ENCODE data around the gene CACNA1I.

Gene CACNA1I

DNA sequence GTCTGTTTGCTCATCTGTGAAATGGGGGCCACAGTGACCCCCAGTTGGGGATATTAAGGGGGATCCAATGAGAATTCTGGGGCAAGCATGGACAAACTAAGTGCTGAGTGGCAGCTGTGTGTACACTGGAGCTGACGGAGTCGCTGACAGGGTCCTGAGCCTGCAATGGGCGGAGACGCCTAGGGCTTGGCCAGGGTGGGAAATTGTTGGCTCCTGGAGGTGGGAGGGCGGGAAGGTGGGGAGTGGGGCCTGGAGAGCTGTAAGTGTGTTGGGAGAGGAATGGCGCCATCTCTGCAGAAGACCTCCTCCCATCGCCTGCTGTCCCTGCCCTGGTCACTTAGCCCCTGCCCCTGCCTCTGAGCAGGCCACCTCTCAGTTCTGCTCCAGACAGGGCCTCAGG is 7.3 kb downstream of the CACNA1I start:
- no peak overlapping the region for H3K4me3 ChIP-seq (ENCODE audit: low read length)
- TF ChIP-seq, protein P1, sequence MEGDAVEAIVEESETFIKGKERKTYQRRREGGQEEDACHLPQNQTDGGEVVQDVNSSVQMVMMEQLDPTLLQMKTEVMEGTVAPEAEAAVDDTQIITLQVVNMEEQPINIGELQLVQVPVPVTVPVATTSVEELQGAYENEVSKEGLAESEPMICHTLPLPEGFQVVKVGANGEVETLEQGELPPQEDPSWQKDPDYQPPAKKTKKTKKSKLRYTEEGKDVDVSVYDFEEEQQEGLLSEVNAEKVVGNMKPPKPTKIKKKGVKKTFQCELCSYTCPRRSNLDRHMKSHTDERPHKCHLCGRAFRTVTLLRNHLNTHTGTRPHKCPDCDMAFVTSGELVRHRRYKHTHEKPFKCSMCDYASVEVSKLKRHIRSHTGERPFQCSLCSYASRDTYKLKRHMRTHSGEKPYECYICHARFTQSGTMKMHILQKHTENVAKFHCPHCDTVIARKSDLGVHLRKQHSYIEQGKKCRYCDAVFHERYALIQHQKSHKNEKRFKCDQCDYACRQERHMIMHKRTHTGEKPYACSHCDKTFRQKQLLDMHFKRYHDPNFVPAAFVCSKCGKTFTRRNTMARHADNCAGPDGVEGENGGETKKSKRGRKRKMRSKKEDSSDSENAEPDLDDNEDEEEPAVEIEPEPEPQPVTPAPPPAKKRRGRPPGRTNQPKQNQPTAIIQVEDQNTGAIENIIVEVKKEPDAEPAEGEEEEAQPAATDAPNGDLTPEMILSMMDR (IDR thresholded peaks at IDR 0.05; ENCODE audit: insufficient read depth, low read depth, low read length, missing control alignments) = no peak
- no peak for DNase-seq (ENCODE audit: low read depth)

DNA sequence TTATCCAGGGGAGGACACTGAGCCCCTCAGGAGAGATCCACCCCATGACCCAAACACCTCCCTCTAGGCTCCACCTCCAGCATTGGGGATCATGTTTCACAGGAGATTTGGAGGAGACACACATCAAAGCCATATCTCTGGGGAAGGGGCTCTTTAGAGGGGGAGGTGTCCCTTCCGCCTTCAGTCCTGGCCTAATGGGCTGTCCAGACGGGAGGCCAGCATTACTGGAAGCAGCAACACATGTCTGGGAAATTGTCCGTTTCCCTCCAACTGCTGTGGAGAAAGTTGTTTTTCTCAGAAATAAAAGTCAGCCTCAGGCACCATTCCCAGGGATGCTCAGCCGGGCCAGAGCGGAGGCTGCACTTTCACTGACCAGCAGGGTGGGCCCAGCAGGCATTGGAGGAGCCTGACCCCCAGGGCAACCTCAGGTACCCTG is 9.5 kb downstream of the CACNA1I start:
- DNase-seq (ENCODE audit: low read depth) = no peak
- no peak overlapping the region for H3K4me3 ChIP-seq (ENCODE audit: low read length)
- TF ChIP-seq, protein P1 (IDR thresholded peaks at IDR 0.05; ENCODE audit: insufficient read depth, low read depth, low read length, missing control alignments) = no peak

DNA sequence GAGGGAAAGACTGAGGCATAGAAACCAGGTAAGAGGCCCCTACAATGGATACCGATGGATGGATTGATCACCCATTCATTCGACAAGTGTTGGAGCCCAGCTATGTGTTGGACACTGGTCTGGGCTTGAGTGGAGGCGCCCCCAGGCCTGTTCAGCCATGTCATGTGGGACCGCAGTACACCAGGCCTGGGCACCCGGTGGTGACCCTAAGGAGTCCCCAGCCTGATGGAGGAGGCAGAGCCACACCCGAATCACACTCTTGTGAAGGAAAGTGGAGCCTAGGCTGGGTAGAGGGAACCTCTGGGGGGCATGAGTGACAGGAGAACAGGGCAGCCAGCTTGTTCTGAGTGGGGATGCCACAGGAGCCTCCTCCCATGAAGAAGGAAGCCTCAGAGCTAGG is 10.2 kb downstream of the CACNA1I start:
- TF ChIP-seq, protein P1 (IDR thresholded peaks at IDR 0.05; ENCODE audit: insufficient read depth, low read depth, low read length, missing control alignments) = no peak
- no peak overlapping the region for H3K4me3 ChIP-seq (ENCODE audit: low read length)
- DNase-seq (ENCODE audit: low read depth) = no peak

DNA sequence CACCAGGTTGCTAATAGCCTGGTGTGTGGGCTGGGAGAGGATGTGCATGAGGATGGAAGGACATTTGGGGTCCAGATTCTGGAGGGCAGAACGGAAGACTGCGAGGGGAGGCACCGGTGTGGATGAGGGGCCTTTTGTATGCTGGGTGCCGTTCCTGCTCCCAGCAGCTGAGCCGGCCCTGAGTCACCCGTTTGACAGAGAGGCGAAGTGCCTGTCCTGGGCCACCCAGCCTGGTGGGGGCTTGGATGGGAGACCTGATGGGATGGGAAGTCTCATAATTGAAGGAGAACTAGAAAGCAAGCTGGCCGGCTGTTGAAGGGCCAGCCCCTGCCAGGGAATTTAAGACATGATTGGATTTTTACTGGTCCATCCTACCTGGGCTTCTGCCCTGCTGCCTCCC is 10.8 kb downstream of the CACNA1I start:
- no peak overlapping the region for H3K4me3 ChIP-seq (ENCODE audit: low read length)
- DNase-seq (ENCODE audit: low read depth) = no peak
- TF ChIP-seq, protein P1 (IDR thresholded peaks at IDR 0.05; ENCODE audit: insufficient read depth, low read depth, low read length, missing control alignments) = no peak

DNA sequence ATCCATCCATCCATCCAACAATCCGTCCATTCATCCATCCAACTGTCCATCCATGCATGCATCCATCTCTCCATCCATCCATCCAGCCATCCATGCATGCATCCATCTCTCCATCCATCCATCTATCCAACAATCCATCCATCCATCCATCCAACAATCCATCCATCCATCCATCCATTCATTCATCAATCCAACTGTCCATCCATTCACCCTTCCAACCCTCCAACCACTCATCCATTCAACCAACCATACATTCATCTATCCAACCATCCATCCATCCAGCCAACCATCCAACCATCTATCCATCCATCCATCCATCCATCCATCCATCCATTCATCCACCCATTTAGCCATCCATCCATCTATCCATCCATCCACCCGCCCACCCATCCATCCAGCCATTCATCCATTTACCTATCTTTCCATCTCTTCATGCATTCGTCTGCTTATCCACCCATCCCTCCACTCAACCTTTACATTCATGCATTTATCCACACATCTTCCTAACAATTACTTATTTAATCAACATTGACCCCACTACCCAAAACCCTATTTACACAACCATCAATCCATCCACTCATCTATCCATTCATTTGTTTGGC is 12.6 kb downstream of the CACNA1I start:
- TF ChIP-seq, protein P1 (IDR thresholded peaks at IDR 0.05; ENCODE audit: insufficient read depth, low read depth, low read length, missing control alignments) = no peak
- no peak overlapping the region for H3K4me3 ChIP-seq (ENCODE audit: low read length)
- DNase-seq (ENCODE audit: low read depth) = no peak

DNA sequence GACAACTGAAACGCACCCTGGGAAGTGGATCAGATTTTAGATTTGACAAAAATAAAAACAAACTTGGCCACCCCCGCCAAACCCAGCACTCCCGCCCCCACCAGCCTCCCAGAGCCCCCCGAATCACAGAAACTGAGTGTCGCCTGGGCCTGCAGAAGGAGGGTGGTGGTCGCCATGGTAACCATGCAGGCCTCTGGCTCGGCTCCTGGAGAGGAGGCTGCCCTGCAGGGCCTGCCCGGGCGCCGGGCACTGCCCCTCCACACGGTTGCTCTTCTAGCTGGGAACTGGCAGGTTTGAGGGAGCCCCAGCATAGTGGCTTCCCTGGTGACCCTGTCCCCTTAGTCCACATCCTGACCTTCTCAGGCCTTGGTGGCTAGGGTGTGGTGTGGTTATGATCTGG is 19.3 kb downstream of the CACNA1I start:
- DNase-seq (ENCODE audit: low read depth) = no peak
- no peak overlapping the region for H3K4me3 ChIP-seq (ENCODE audit: low read length)
- TF ChIP-seq, protein P1 (IDR thresholded peaks at IDR 0.05; ENCODE audit: insufficient read depth, low read depth, low read length, missing control alignments) = no peak

Measured in epithelial cell of esophagus (primary cell).